HEK293 (cell line): ENCODE measurements around the gene WARS2.

Experiments used
- TCF7L2 ChIP-seq: IDR thresholded peaks from 2 replicates; pipeline ENCODE4 v1.6.1; 2011; ENCODE audit warnings: low read depth, mild to moderate bottlenecking, inconsistent platforms, low read length, moderate library complexity, borderline replicate concordance
- YY1 ChIP-seq: fragments of 450-650 bp; formaldehyde crosslinking; IDR thresholded peaks from 2 replicates; pipeline ENCODE4 v1.5.1; 2018; ENCODE audit warnings: missing biosample characterization, missing genetic modification characterization
- ZFP37 ChIP-seq: fragments of 450-650 bp; formaldehyde crosslinking; IDR thresholded peaks from 2 replicates; pipeline ENCODE4 v1.5.1; 2016; ENCODE audit warnings: missing biosample characterization, missing genetic modification characterization
- ZNF324 ChIP-seq: fragments of 450-650 bp; formaldehyde crosslinking; IDR thresholded peaks from 2 replicates; pipeline ENCODE4 v1.5.1; 2016; ENCODE audit warnings: missing biosample characterization, missing genetic modification characterization

DNA sequence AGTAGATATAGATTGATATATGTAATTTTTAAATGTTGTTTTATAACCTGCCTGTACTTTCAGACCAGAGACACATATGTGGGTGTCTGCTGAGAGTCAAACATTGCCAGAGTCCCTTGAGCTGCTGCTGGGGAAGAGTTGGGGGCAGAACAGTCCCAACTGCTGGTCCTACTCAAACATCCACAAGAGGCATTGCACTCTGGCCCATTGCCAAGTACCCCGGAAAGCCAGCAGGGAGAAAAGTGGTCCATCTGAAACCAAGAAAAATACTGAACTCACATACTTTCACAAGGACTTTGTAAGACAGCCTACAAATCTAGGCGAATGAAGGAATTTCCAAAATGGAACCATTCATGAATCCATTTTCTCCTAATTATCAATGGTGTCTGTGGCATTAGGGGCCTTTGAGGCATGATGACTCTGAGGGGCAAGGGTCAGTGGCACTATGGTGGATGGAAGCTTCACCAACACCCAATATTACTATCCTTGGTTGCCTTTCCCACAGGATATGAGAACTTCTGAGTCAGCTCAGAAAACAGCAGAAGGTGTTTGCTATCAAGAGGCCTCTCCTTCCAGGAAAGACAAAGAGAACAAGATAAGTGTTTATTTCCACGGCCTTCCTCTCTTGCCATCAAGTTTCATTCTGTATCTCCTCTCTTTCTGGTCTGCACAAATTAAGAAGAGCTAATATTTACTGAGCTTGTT lies 145.0 kb downstream of the WARS2 start:
- TF ChIP-seq ZFP37 (no peak), ZNF324 (tag by site-specific recombination) (no peak), TCF7L2 (no peak), YY1 (tag by site-specific recombination) (no peak)
